Measurements from ENCODE around the gene TCEAL5.
"Not testable (repeated sequence)": the region's sequence is repeated elsewhere in the genome, so short reads cannot be mapped to it uniquely, and the experiment has no call there.

Gene TCEAL5

DNA sequence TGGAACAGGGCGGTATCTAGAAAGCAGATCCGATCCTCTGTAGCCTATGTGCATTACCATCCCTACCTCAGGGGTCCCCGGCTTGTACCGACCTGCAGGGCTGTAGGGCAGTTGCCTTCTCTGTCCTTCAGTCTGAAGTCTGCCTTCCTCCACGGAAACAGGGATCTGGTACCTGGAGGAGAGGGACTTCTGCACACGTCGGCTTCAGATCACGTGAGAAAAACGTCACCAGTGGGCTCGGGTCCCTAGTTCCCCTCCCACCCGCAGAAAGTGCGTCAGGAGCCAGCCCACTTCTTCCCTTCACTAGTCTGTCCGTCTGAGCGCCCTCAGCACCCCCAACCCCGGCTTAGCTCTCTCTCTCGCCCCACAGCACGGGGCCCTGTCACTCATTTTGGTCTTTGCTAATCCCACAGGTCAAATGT, at the start of gene TCEAL5:
TSS of gene TCEAL5 (minus strand) at position 170 of the 422 bp plus-strand sequence. CDS start 2,187 bp downstream, outside the sequence.
- no peak for DNase-seq

GRCh38 chrX:103311399-103311780, 34.8 kb upstream of the TCEAL5 start:
- no peak for DNase-seq

DNA sequence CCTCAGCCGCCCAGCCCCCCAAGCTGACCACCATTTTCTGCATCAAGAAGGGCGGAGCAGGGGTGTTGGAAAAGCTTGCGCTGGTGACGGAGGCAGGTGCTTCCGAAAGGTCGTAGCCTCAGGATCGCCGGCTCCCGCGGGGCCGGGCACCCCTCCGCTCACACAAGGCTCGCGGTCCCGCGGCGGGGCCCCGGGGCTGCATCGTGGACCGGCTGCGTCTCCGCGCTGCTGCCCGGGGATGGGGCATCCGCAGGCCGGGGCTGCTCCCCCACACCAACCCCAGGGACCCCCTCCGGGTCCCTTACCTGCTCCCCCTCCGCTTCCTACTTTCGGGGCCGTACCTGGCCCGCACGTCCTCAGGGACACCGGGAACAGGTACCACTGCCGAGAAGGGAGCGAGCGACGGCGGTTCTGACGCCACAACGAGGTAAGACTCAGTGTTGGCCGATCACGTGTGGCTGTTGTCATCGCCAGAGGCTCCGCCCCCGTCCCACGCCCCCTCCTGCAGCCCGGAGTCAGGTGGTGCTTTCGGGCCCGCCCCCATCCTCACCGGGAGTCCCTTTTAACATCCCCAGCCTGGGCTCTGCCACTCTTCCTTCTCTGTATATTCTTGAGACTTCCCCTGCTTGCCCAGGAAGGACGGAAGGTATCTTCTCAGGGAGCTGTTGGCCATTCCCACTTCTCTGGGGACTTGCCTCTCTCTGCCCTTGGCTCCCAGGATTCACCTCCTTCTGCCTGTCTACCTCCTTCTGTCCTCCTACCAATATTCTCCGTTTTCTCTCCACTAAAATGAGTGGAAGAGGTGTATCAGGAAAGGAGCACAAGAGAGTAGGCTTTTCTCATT, 34.2 kb upstream of the TCEAL5 start, which contains the start of gene BEX2:
TSS of gene BEX2 (minus strand) at position 436 of the 844 bp plus-strand sequence. CDS start 1,014 bp downstream, outside the sequence.
- DNase-seq: peak; percentile 16

- no peak for DNase-seq
These were observed 33.5 kb upstream of the TCEAL5 start for GRCh38 chrX:103309860-103310554.

DNA sequence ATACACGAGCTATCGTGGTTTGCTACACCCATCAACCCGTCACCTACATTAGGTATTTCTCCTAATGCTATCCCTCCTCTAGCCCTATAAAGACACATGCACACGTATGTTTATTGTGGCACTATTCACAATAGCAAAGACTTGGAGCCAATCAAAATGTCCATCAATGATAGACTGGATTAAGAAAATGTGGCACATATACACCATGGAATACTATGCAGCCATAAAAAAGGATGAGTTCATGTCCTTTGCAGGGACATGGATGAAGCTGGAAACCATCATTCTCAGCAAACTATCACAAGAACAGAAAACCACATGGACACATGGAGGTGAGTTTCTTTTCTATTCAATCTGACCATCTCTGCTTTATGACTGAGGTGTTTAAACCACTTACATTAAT, 29.1 kb upstream of the TCEAL5 start:
- not testable (repeated sequence) for DNase-seq

- DNase-seq: no peak
These were observed 28.2 kb upstream of the TCEAL5 start for GRCh38 chrX:103304705-103305104.

DNA sequence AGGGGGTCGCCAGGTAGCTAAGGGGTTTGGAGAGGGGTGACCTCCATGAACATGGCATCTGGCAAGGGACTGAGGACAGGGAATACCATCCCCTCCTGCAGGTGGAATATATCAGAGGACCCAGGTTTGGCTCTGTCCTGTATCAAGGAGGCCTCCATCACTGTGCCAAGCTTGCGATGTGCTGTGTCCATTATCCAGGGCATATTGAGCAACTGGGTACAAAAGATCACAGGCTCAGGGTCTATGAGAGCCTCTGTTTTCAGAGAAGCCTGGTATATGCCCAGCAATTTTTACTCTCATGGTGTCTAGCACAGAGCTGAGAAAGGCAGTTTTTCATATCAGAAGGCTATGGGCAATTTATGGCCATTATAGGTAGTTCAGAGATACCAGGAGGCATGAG, 16.6 kb upstream of the TCEAL5 start:
- DNase-seq: no peak

DNA sequence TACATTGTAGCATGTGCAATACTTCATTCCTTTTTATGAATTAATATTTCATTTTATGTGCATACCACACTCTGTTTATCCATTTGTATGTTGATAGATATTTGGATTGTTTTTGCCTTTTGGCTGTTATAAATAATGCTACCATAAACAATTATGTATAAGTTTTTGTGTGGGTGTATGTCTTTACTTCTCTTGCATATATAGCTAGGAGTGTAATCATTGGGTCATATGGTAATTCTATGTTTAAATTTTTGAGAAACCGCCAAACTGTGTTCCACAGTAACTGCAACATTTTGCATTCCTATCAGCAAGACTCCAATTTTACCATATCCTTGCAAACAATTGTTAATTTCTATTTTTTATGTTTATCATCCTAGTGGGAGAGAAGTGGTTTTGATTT, 3.1 kb upstream of the TCEAL5 start:
- DNase-seq: no peak

DNA sequence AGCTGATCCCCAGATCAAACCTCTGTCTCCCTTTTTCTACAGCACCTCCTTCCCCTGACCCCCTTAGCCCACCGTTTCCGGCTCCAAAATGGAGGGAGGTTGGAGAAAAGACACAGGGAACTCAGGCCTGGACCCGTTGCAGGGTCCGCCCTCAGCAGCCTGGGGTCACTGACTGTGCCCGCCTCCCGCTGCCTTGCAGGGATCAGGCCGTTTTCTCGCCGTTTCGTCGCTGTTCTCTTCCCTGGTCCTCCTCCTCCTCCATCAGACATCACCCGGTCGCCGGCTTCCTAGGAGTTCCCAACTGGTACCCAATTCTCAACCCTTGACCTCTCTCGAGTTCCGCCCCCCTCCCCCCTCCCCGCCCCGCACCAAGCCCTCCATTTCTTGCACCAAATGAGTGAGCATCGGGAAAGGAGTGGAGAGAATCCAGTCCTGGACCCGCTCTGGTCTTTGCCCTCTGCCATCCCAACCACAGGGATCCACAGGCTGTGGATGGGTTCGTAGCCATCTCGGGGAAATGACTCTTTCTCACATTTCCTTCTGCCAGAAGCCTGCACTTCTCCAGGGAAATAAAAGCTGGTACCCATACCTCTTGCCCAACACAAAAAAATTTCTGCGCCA, 493 bp downstream of the TCEAL5 start:
- no peak for DNase-seq

DNA sequence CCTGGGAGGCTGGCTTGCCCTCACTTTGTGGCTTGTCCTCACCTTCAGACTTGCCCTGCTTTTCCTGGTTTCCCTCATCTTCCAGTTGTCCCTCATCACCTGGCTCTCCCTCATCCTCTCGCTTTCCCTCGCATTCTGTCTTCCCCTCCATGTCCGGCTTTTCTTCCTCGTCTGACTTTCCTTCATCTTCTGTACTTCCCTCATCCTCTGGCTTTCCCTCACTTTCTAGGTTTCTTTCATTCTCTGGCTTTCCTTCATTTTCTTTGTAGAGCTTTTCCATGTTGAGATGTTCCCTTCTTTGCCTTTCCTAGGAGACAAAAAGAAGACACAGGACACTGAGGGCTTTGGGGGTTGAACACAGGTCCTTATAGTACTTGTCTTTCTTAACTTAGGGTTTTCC, 2.3 kb downstream of the TCEAL5 start:
- no peak for DNase-seq

GRCh38 chrX:103258275-103258674, 18.3 kb downstream of the TCEAL5 start:
- no peak for DNase-seq

GRCh38 chrX:103256651-103257050, 19.9 kb downstream of the TCEAL5 start:
- no peak for DNase-seq

- peak; percentile 81 for DNase-seq
These were observed 21.5 kb downstream of the TCEAL5 start, which contains the start of gene TCEAL8 for GRCh38 chrX:103254921-103255493. Gene TCEAL8, minus strand, starts transcription at chrX:103255155. Its CDS starts 1,176 bp downstream, at chrX:103253979.

DNA sequence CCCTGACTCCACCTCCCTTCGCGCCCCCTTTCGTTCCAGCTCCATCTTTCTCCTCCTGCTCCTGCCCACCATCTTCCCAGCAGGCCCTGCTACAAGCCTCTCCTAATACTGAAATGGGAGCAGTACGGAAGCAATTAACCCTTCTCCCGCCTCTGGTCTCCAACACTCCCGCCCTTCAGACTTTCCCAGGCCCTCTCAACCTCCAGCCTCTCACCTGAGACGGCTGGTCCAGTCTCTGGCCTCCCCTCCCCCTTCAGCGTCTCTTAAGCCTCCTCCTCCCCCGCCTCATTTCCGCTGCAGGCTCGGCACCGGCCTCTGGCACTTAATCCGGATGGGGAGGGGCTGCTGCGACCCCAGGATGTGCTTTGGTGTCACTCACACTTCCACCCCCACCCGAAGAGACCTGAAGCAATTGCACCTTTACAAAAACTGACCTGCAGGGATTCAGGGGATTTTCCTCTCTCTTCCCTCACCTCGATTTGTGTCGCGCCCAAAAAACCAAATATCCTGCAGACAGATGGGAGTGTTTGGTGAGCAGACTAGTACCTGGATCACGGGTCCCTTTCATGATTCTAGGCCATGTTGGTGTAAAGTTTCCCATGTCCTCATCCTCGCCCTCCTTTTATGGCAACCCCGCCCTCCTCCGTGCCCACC, 22.3 kb downstream of the TCEAL5 start:
- peak; percentile 41 for DNase-seq

GRCh38 chrX:103253608-103254007, 22.9 kb downstream of the TCEAL5 start:
- DNase-seq: peak; percentile 2

DNA sequence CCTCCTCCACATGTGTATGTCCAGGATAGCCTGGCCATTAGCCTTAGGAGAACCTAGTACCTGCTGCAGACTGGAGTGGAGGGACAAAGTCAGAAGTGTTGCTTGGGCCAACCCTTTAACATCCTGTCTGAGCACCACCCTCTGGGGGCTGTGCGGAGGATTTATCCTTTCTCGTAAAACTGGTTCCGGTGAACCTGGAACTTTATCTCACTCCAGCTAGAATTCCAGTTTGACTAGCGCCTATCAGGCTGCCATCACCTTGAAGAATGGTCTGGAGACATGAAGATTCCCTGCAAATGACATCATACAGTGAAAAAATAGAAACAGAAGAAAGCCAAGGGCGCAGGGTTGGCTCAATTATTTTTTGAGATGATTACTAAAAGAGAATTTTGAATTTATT, 25.6 kb downstream of the TCEAL5 start:
- no peak for DNase-seq

DNA sequence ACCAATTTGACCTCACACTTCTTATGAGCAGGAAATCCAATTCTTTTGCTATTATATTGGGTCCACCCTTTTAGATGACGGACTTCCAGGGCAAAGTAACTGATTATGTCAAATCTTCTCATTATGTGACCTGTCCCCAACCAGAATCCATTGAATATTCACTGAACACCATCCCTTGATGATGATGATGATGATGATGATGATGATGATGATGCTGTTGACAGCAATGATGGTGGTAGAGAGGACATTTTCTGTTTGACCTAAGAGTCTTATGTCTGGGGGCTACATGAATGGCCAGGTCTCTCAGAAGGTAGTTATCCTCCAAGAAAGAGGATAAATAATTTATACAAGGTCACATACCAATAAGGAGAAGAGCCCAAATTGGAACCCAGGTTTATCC, 26.7 kb downstream of the TCEAL5 start:
- no peak for DNase-seq

DNA sequence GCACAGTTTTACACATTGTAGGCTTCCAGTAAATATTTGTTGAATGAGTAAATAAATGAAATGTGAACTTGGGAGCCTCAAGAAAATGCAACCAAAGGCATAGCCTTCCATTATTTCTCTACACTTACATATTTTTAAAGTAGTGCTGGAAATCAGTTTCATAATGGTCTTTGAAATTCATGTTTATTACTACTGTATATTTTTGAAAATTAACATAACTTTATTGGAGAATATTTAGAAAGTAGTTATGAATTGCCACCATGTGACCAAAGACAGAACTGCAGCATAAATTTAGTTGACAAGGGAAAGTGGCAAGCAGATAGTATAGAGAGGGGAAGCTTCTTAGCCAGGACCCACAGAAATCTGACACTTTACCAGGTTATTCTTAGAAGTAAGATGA, 28.0 kb downstream of the TCEAL5 start:
- peak; percentile 11 for DNase-seq

- DNase-seq: no peak
These were observed 36.4 kb downstream of the TCEAL5 start for GRCh38 chrX:103240155-103240554.

GRCh38 chrX:103236296-103236695, 40.3 kb downstream of the TCEAL5 start:
- DNase-seq: no peak

- not testable (repeated sequence) for DNase-seq
These were observed 40.9 kb downstream of the TCEAL5 start for GRCh38 chrX:103235608-103236007.

GRCh38 chrX:103234869-103235268, 41.7 kb downstream of the TCEAL5 start:
- DNase-seq: no peak

- no peak for DNase-seq
These were observed 43.3 kb downstream of the TCEAL5 start for GRCh38 chrX:103233263-103233662.

Data from fibroblast of skin of right biceps (primary cell).